ENCODE measurements around the gene SLC5A10. TPM values are rescaled to one million over a fixed set of nuclear protein-coding genes. Genes with fewer than 3 reads are reported as not detected.

The SLC5A10 gene
- total and polyA plus RNA-seq, 2 donors, result 0.05 to 0.52 TPM

DNA sequence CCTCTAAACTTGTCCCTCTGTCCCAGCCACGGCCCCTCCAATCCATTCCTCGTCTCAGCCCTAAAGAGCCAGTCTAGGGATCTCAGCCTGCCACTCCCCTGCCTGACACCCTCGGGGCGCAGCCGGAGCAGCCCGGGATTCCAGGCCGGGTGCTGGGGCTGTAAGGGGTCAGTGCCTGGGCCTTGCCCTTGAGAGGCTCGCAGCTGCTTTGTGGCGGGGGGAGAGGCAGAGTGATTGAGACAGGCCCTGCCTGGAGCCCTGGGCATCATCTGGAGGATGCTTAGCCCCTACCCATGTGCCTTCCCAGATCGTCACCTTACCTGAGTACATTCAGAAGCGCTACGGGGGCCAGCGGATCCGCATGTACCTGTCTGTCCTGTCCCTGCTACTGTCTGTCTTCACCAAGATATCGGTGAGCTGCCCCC is 8.3 kb downstream of the SLC5A10 start:
- Histone ChIP-seq H3K27ac (ENCODE audit: low read depth in 1 of 2, low read length in 1 of 2) (no peak overlapping the region), H3K4me3 (ENCODE audit: low read length in 2 of 2) (no peak overlapping the region), H3K4me1 (ENCODE audit: control insufficient read depth in 2 of 2, insufficient read depth in 2 of 2, low read length in 2 of 2) (peaks cover 6 to 10% of the 10 kb centered on the region in 2 donors), H3K27me3 (ENCODE audit: control insufficient read depth in 2 of 2, insufficient read depth in 1 of 2, low read length in 1 of 2) (peaks cover 0 to 4% of the 10 kb centered on the region in 2 donors), H3K9me3 (ENCODE audit: control insufficient read depth in 2 of 2, insufficient read depth in 1 of 2, low read length in 1 of 2) (peaks cover 0 to 3% of the 10 kb centered on the region in 2 donors), H3K36me3 (ENCODE audit: control insufficient read depth in 2 of 2, insufficient read depth in 2 of 2, low read length in 1 of 2) (no peaks in the 10 kb centered on the region)
- DNase-seq (ENCODE audit: low read depth in 6 of 9, low spot score in 9 of 9), result no peak
- WGBS, result 91% methylated on average over 15 of the region's 15 CpGs

DNA sequence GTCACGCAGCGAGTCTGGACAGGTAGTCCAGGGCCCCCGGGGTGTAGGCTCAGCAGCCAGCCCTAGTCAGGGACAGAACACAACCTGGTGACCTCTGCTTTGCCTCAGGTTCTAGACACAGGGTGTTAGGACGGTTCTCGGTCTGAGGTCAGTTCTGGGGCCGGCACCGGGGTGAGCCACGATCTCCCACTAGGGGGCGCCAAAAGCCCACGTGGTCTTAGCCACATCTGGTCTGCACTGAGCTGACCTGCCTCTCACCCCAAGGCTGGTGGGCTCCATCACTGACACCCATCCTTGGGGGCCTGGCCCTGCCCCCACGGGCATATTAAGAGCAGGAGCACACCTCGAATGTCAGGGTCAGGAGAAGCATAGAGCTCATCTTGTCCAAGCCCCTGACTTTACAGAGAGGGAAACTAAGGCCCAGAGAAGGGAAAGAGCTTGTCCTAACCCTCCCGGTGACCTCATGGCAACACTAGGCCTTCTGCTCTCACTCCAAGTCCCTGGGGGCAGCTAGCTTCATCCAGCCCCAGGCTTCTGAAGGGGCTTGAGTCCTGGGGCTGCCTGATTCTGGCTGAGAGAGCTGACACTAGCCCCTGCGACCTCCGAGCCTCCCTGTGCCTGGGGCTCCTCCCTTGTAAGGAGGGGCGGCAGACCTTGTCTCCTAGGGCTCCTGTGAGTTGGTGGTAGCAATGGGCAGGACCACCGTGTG is 9.0 kb downstream of the SLC5A10 start:
- peaks cover 0 to 4% of the 10 kb centered on the region in 2 donors for H3K27me3 ChIP-seq (ENCODE audit: control insufficient read depth in 2 of 2, insufficient read depth in 1 of 2, low read length in 1 of 2)
- peak; percentile 22 to 75 (median 53) for DNase-seq (ENCODE audit: low read depth in 6 of 9, low spot score in 9 of 9)
- no peak overlapping the region for H3K4me3 ChIP-seq (ENCODE audit: low read length in 2 of 2)
- no peak overlapping the region for H3K27ac ChIP-seq (ENCODE audit: low read depth in 1 of 2, low read length in 1 of 2)
- WGBS, result 43% methylated on average over 17 of the region's 17 CpGs
- peaks cover 0 to 3% of the 10 kb centered on the region in 2 donors for H3K9me3 ChIP-seq (ENCODE audit: control insufficient read depth in 2 of 2, insufficient read depth in 1 of 2, low read length in 1 of 2)
- peaks cover 0 to 4% of the 10 kb centered on the region in 2 donors for H3K4me1 ChIP-seq (ENCODE audit: control insufficient read depth in 2 of 2, insufficient read depth in 2 of 2, low read length in 2 of 2)
- no peaks in the 10 kb centered on the region for H3K36me3 ChIP-seq (ENCODE audit: control insufficient read depth in 2 of 2, insufficient read depth in 2 of 2, low read length in 1 of 2)

DNA sequence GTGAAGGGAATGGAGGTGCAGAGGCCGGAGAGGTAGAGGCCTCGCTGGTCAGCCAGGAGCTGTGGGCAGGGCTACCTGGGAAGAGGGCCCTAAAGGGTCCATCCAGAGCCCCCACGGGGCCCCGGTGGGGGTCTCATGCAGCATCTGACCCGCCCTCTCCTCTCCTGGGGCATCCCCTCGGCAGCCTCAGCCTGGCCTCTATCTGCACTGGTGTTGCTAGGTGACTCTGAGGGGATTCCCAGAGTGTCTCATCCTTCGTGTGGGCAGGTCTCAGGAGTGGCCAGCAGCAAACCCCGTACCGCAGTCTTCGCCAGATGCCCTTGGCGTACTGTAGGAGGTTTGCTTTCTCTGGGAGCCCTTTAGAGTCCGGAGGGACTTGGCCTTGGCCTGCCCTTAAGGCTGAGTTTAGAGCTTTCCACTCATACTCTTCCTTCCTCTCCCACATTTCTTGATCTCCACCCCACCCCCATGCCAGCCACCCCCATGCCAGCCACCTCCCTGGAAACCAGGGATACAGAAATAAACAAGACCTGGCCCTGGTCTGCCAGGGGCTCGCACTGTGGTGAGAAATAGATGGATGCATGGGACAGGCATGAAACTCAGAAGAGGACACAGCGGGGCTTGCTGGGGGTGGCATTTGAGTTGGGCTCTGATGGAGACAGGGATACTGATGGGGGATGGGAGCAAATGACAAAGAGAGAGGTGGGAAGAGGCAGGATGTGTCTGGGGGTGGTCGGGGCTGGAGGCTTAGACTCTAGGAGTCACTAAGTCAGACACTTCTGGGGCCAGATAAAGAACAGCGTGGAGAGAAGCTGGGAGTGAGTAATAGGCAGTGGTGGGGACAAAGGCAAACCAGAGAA is 9.9 kb downstream of the SLC5A10 start:
- no peak overlapping the region for H3K4me3 ChIP-seq (ENCODE audit: low read length in 2 of 2)
- H3K9me3 ChIP-seq (ENCODE audit: control insufficient read depth in 2 of 2, insufficient read depth in 1 of 2, low read length in 1 of 2), result peaks cover 0 to 3% of the 10 kb centered on the region in 2 donors
- H3K36me3 ChIP-seq (ENCODE audit: control insufficient read depth in 2 of 2, insufficient read depth in 2 of 2, low read length in 1 of 2), result no peaks in the 10 kb centered on the region
- H3K27me3 ChIP-seq (ENCODE audit: control insufficient read depth in 2 of 2, insufficient read depth in 1 of 2, low read length in 1 of 2), result peaks cover 0 to 4% of the 10 kb centered on the region in 2 donors
- WGBS, result 93% methylated on average over 16 of the region's 16 CpGs
- H3K4me1 ChIP-seq (ENCODE audit: control insufficient read depth in 2 of 2, insufficient read depth in 2 of 2, low read length in 2 of 2), result peaks cover 0 to 4% of the 10 kb centered on the region in 2 donors
- DNase-seq (ENCODE audit: low read depth in 6 of 9, low spot score in 9 of 9), result no peak
- no peak overlapping the region for H3K27ac ChIP-seq (ENCODE audit: low read depth in 1 of 2, low read length in 1 of 2)

DNA sequence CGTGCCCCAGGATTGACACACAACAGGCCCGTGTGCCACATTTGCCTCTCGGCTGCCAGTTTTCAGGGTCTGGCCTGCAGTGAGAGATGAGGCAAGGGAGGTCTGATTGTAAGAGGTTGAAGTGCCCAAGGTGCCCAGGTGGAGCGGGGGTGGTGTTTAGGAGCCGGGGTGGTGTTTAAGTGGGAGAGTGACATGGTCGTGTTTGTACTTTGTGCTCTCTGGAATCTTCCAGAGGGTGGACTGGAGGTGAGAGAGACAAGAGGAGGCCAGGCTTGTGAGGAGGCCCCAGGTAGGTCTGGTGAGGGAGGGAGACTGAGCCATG is 10.5 kb downstream of the SLC5A10 start:
- Histone ChIP-seq H3K4me1 (ENCODE audit: control insufficient read depth in 2 of 2, insufficient read depth in 2 of 2, low read length in 2 of 2) (peaks cover 0 to 10% of the 10 kb centered on the region in 2 donors), H3K4me3 (ENCODE audit: low read length in 2 of 2) (no peak overlapping the region), H3K27ac (ENCODE audit: low read depth in 1 of 2, low read length in 1 of 2) (no peak overlapping the region), H3K9me3 (ENCODE audit: control insufficient read depth in 2 of 2, insufficient read depth in 1 of 2, low read length in 1 of 2) (peaks cover 0 to 3% of the 10 kb centered on the region in 2 donors), H3K27me3 (ENCODE audit: control insufficient read depth in 2 of 2, insufficient read depth in 1 of 2, low read length in 1 of 2) (peaks cover 0 to 4% of the 10 kb centered on the region in 2 donors), H3K36me3 (ENCODE audit: control insufficient read depth in 2 of 2, insufficient read depth in 2 of 2, low read length in 1 of 2) (no peaks in the 10 kb centered on the region)
- no peak for DNase-seq (ENCODE audit: low read depth in 6 of 9, low spot score in 9 of 9)
- WGBS, result 97% methylated on average over 6 of the region's 6 CpGs

DNA sequence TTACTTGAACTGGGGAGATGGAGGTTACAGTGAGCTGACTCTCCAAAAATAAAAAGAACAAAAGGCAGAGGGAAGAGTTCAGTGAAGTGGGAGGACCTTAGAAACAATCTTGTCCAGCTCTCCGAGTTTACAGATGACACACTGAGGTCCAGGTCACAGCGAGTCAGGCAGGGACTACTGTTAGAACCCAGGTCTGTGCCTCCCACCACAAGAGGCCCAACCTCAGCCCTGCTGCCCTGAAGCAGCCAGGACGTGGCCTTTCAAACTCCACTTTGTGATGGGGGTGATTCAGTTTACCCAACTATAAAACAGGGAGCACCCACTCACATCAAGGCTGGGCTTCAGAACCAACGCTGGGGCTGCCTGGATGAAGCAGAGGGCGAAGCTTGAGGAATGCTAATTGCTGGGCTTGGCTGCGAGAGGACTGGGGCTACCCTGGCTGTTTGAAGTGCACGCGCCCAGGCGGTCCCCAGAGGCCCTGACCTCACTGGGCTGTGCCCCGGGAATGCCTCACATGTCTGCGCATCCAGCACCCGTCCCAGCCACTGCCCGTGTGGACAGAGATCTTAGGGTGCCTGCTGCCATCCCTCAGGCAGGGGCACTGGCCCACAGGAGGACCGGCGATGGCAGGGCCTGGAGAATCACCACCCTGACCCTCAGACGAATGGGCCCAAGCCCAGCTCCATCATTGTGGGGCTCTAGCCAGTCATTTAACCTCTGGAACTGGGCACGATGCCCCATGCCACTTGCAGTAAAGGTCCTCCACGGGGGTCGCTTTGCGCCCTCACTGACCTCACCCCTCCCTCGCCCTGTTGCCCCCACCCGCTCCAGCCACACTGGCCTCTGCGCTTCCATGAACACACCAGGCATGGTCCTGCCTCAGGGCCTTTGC is 11.4 kb downstream of the SLC5A10 start:
- no peaks in the 10 kb centered on the region for H3K36me3 ChIP-seq (ENCODE audit: control insufficient read depth in 2 of 2, insufficient read depth in 2 of 2, low read length in 1 of 2)
- H3K27me3 ChIP-seq (ENCODE audit: control insufficient read depth in 2 of 2, insufficient read depth in 1 of 2, low read length in 1 of 2), result peaks cover 0 to 4% of the 10 kb centered on the region in 2 donors
- H3K4me1 ChIP-seq (ENCODE audit: control insufficient read depth in 2 of 2, insufficient read depth in 2 of 2, low read length in 2 of 2), result peaks cover 0 to 18% of the 10 kb centered on the region in 2 donors
- DNase-seq (ENCODE audit: low read depth in 6 of 9, low spot score in 9 of 9), result no peak
- 97% methylated on average over 23 of the region's 23 CpGs for WGBS
- H3K4me3 ChIP-seq (ENCODE audit: low read length in 2 of 2), result no peak overlapping the region
- no peak overlapping the region for H3K27ac ChIP-seq (ENCODE audit: low read depth in 1 of 2, low read length in 1 of 2)
- H3K9me3 ChIP-seq (ENCODE audit: control insufficient read depth in 2 of 2, insufficient read depth in 1 of 2, low read length in 1 of 2), result peaks cover 0 to 3% of the 10 kb centered on the region in 2 donors

DNA sequence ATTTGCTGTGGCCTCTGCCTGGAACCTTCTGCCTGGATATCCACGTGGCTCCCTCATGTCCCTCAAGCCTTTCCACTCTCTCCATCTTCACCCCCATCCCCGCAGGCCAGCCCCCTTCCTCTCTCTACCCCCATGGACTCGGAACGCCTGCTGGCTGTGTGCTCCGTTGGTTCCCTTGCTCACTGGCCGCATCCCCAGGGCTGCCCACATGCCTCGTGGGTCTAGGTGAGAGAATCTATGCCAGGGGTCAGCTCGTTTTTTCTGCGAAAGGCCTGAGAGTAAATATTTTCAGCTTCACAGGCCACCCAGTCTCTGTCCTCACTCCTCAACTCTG is 12.0 kb downstream of the SLC5A10 start:
- no peaks in the 10 kb centered on the region for H3K36me3 ChIP-seq (ENCODE audit: control insufficient read depth in 2 of 2, insufficient read depth in 2 of 2, low read length in 1 of 2)
- 95% methylated on average over 9 of the region's 9 CpGs for WGBS
- H3K4me3 ChIP-seq (ENCODE audit: low read length in 2 of 2), result no peak overlapping the region
- peaks cover 0 to 4% of the 10 kb centered on the region in 2 donors for H3K27me3 ChIP-seq (ENCODE audit: control insufficient read depth in 2 of 2, insufficient read depth in 1 of 2, low read length in 1 of 2)
- no peak overlapping the region for H3K27ac ChIP-seq (ENCODE audit: low read depth in 1 of 2, low read length in 1 of 2)
- DNase-seq (ENCODE audit: low read depth in 6 of 9, low spot score in 9 of 9), result no peak
- peaks cover 0 to 2% of the 10 kb centered on the region in 2 donors for H3K9me3 ChIP-seq (ENCODE audit: control insufficient read depth in 2 of 2, insufficient read depth in 1 of 2, low read length in 1 of 2)
- peaks cover 0 to 24% of the 10 kb centered on the region in 2 donors for H3K4me1 ChIP-seq (ENCODE audit: control insufficient read depth in 2 of 2, insufficient read depth in 2 of 2, low read length in 2 of 2)

DNA sequence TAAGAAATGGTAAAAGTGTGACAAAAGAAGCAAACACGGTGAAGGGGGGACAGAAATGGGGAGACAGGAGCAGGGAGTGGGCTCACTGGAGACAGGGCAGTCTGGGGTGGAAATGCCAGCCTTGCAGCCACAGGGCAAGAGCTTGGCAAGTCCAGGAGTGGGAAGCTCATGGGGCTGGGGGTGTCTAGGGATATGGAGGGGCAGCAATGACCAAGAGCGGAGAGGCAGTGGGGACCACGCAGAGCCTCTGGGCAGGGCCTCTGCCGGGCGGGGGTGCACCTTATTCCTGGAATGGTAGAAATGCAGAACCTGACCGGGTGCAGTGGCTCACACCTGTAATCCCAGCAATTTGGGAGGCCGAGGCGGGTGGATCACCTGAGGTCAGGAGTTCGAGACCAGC is 12.6 kb downstream of the SLC5A10 start:
- H3K36me3 ChIP-seq (ENCODE audit: control insufficient read depth in 2 of 2, insufficient read depth in 2 of 2, low read length in 1 of 2), result no peaks in the 10 kb centered on the region
- no peak overlapping the region for H3K27ac ChIP-seq (ENCODE audit: low read depth in 1 of 2, low read length in 1 of 2)
- WGBS, result 96% methylated on average over 9 of the region's 9 CpGs
- peaks cover 0 to 30% of the 10 kb centered on the region in 2 donors for H3K4me1 ChIP-seq (ENCODE audit: control insufficient read depth in 2 of 2, insufficient read depth in 2 of 2, low read length in 2 of 2)
- peaks cover 0 to 4% of the 10 kb centered on the region in 2 donors for H3K27me3 ChIP-seq (ENCODE audit: control insufficient read depth in 2 of 2, insufficient read depth in 1 of 2, low read length in 1 of 2)
- no peak overlapping the region for H3K4me3 ChIP-seq (ENCODE audit: low read length in 2 of 2)
- no peaks in the 10 kb centered on the region for H3K9me3 ChIP-seq (ENCODE audit: control insufficient read depth in 2 of 2, insufficient read depth in 1 of 2, low read length in 1 of 2)
- DNase-seq (ENCODE audit: low read depth in 6 of 9, low spot score in 9 of 9), result no peak

DNA sequence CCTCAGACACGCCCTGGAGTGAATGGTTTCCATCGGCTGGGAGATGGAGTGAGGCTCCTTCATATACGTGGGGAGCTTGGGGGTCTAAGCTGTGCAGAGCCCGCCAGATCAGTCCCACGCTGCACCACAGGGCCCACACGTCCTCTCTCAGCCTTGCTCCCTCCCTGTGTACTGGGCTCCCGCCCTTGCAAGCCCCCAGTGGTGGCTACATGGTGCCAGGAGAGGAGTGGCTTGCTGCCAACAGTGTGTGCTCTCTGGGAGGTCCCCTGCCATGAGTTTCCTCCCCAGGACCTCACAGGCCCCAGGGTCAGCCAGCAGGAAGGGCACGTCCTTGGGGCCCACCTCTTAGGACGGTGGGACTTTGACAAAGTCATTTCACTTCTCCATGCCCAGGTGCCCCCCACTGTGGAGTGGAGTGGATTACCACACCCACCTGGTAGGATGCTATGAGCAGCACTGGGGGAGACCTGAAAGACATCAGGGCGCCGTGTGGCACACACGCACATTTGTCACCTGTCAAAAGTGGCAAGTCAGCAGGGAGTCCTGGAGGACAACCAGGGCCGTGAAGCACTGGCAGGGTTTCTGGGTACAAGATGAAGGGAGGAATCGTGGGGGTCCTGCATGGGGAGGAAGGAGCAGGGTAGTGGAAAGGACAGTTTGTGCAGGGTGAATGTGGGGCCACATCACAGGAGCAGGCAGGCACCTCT is 13.7 kb downstream of the SLC5A10 start:
- DNase-seq (ENCODE audit: low read depth in 6 of 9, low spot score in 9 of 9), result no peak
- no peak overlapping the region for H3K4me3 ChIP-seq (ENCODE audit: low read length in 2 of 2)
- 82% methylated on average over 14 of the region's 14 CpGs for WGBS
- no peaks in the 10 kb centered on the region for H3K36me3 ChIP-seq (ENCODE audit: control insufficient read depth in 2 of 2, insufficient read depth in 2 of 2, low read length in 1 of 2)
- peaks cover 0 to 3% of the 10 kb centered on the region in 2 donors for H3K27me3 ChIP-seq (ENCODE audit: control insufficient read depth in 2 of 2, insufficient read depth in 1 of 2, low read length in 1 of 2)
- no peaks in the 10 kb centered on the region for H3K9me3 ChIP-seq (ENCODE audit: control insufficient read depth in 2 of 2, insufficient read depth in 1 of 2, low read length in 1 of 2)
- no peak overlapping the region for H3K27ac ChIP-seq (ENCODE audit: low read depth in 1 of 2, low read length in 1 of 2)
- peaks cover 0 to 29% of the 10 kb centered on the region in 2 donors for H3K4me1 ChIP-seq (ENCODE audit: control insufficient read depth in 2 of 2, insufficient read depth in 2 of 2, low read length in 2 of 2)
